ENCODE data around the gene THUMPD2. TPM values are rescaled to one million over a fixed set of nuclear protein-coding genes. Genes with fewer than 3 reads are reported as not detected.

THUMPD2 gene
- 3.4 and 8.3 TPM in 2 replicates for total RNA-seq (ENCODE audit: low replicate concordance)

GRCh38 chr2:39778775-39779340 is at the start of gene THUMPD2:
TSS of gene THUMPD2 (minus strand) at chr2:39779258. CDS start at chr2:39779239, 19 bp downstream.

Other genes with a start within 250 kb of the THUMPD2 start
- 0.23 and 3.5 TPM in 2 replicates for gene TMEM178A, start 113.3 kb downstream of the THUMPD2 start, total RNA-seq (ENCODE audit: low replicate concordance)